ENCODE data around the gene MCF2L.

DNA sequence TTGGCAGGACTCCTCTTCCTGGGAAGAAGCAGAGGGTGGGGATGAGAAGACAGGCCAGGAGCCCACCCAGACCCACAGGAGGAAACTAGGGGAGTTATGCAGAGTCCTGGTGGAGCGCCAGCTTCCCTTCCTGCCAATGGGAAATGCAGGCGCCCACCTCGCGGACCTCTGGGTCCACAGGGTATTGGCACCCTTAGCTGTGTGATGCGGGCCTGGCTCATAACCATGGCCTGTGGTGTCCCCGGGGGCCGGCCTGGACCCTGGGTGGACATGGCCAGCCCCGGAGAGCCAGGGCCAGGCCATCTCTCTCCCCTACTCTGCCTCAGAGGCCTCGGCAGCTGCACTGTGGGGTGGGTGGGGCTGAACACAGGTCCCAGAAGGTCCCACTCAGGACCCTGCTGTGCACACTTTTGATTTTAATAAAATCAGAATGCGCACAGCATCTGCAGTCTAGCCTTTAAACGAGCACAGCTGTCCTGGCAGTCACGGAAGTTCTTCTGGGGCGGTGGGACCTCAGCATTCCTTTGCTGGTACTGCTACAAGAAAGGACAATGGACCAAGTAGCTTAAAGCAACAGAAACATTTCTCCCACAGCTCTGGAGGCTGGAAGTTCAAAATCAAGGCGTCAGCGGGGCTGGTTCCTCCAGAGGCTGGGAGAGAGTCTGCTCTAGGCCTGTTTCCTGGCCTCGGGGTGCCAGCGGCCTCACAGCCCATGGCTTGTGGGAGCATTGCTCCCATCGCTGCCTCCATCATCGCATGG, 155.4 kb downstream of the MCF2L start:
- TF ChIP-seq, protein P1, sequence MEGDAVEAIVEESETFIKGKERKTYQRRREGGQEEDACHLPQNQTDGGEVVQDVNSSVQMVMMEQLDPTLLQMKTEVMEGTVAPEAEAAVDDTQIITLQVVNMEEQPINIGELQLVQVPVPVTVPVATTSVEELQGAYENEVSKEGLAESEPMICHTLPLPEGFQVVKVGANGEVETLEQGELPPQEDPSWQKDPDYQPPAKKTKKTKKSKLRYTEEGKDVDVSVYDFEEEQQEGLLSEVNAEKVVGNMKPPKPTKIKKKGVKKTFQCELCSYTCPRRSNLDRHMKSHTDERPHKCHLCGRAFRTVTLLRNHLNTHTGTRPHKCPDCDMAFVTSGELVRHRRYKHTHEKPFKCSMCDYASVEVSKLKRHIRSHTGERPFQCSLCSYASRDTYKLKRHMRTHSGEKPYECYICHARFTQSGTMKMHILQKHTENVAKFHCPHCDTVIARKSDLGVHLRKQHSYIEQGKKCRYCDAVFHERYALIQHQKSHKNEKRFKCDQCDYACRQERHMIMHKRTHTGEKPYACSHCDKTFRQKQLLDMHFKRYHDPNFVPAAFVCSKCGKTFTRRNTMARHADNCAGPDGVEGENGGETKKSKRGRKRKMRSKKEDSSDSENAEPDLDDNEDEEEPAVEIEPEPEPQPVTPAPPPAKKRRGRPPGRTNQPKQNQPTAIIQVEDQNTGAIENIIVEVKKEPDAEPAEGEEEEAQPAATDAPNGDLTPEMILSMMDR (IDR thresholded peaks at IDR 0.05): no peak
- TF ChIP-seq POLR2A (IDR thresholded peaks at IDR 0.05): no peak

Measured in body of pancreas (tissue), 4 donors.